ENCODE results near the gene MTMR3.

MTMR3 gene

DNA sequence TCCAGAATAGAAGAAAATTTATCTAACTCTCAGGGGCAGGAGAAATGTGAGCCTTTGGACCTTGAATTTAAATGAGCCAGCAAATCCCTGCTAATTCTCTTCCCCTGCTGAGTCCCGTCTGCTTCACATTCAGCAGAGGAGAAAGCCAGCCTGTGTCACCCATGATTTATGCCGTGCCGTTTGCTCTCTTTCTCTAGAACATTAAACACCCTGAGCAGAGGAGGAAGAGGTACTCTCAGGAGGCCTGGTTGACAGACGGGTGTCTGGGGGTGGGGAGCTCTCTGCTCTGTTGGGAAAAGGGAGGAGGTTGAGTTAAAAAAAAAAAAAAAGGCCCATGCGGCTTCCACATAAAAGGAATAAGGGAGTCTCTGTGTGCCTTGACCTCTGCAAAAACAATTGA, 11.3 kb upstream of the MTMR3 start:
- no peak for DNase-seq

DNA sequence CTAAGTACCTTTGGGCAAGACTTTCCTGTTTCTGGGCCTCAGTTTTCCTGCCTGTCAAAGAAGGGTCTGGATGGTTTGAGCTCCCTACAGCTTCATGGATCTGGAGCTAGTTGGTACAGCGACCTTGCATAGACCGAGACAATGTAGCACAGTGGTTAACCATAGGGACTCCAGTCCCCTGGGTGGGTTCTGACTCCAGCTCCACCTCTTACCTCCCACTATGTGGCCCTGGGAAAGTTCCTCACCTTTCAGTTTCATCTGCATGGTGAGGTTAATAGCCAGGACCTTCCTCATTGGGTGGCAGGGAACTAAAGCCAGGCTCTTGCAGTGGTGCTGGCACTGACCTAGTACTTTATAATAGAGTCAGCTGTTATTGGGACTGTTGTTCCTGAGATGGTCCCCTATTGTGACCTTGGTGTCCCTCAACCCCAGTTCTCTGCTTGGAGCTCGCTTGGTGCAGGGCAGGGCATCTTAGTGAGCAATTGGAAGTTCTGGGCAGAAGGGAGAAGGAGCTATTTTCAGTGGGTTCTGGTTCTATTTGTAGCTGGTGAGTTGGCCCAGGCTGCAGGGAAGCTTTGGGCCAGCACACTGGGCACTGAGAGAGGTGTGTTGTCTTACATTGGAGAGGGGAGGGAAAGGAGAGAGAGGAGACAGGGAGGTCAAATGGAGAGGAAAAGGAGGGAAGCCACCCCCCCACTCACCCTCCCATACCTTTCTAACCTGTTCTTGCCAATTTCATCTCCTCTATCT, 10.7 kb upstream of the MTMR3 start:
- DNase-seq = no peak

DNA sequence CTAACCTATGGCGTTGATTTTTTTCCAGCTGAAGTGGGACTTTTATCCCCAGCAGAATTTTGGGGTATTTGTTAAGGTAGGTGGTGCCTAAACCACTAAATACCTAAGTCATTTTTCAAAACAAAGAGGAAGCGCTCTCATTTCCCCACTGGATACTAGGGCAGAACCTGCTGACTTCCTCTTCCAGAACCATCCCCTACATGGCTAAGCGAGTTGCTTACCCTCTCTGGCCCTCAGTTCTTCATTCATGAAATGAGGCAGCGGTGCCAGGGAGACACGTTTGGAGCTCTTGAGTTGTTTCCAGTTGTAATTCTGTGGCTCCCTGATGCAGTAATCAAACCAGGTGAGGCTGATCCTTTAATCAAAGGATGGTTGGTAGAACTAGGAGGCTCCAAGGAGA, 10.0 kb upstream of the MTMR3 start:
- no peak for DNase-seq

DNA sequence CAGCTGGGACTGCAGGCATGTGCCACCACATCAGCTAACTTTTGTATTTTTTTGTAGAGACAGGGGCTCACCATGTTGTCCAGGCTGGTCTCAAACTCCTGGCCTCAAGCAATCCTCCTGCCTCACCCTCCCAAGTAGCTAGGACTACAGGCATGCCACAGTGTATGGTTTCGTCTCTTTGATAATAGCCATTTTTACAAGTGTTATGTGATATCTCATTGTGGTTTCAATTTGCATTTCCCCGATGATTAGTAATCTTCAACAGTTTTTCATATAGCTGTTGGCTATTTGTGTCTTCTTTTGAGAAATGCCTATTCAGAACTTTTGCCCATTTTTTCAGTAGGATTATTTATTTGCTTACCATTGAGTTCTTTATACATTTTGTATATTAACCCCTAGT, 9.0 kb upstream of the MTMR3 start:
- DNase-seq = no peak

DNA sequence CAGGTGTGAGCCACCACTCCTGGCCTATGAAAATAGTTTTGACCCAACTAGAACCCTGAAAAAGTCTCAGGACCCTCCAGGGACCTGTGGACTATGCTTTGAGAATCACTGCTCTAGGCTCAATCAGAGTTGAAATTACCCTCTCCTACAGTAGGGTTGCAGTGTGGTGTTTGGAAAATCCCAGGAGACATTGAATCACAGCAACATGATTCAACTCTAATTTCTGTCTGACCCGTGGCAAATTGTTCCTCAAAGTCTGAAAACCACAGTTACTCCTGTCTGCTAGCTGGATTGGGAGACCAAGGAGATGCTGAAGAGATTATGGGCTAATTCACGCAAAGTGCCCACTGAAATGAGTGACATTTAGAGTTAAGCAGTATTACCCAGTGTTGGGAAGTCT, 5.4 kb upstream of the MTMR3 start:
- DNase-seq = no peak

DNA sequence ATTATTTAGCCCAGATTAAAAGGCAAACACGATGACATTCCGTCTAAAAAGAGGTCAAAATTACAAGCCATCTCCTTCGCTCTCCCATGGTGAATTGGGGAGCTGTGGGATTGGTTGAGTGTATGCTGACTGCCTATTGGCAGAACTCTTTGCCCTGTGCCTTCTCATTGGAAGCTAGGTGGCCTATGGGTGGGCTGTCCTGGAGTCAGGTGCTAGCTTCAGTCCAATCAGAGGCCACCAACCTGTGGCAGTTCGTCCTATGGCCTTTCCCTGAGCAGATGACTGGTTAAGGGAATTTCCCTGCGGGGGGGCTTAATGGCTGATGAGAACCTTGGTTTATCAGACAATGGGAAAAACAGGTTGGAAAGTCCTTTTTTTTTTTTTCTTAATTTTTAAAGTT, 3.2 kb upstream of the MTMR3 start:
- no peak for DNase-seq

DNA sequence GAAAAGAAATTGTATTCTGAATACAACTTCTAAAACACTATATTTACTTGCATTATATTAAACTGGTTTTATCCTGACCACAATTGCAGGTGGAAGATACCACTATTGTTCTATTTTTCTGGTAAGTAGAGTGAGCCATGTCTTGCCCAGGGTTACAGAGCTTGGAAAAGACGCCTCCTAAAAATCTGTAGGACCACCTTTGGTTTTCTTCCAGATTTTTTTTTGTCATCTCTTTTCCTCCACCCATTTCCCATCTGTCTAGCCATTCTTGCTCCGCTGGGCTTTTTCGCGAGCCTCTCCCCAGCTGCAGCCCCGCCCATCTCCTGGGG, 294 bp upstream of the MTMR3 start:
- DNase-seq = no peak

DNA sequence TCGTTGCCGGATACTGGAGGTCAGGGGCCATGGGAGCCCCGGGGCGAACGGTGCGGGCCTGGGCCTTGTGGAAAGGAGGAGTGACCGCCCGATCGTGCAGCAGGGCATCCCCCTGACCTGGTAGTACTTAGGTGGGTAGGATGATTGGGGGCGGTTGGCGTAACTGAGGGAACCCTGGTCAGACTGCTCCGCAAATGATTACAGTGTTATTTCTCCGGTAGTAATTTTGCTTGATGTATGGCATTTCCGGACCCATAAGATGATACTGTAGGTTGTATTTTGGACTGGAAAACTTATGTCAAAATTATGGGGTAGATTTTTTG, 762 bp downstream of the MTMR3 start:
- DNase-seq = no peak

DNA sequence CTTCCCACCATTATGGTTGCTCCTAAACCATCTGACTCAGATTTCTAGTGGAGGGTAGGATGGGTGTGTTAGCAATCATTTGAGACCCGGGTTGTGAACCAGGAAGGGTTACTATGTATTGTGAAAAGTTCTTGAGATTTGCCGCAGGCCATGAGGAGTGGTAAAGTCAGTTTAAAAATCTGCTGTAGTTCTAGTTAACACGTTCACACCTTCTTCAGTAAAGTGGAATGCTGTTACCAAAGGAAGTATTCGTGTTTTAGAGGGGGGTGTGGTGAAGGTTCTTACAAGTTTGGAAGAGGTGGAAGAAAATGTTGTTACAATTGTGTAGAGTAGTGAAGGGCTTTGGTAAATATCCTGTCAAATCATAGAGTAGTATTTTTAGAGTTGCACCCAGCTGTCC, 2.6 kb downstream of the MTMR3 start:
- no peak for DNase-seq

DNA sequence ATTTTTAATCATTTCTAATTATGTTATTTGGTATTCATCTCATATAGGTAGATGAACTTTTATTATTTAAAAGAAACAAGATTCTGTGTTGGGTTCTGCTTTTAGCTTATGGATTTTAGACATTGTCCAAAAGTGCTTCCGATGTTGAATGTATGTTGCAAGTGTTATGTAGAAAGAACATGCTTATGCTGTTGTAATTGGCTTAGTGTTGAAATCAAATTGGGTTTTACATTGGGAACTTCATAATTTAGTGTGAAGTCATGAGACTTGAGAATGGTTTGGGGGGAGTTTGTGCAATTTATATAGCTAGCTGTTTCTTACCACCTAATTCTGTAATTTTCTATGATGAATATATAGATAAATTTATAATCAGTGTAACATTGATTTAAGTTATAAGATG, 3.6 kb downstream of the MTMR3 start:
- no peak for DNase-seq

DNA sequence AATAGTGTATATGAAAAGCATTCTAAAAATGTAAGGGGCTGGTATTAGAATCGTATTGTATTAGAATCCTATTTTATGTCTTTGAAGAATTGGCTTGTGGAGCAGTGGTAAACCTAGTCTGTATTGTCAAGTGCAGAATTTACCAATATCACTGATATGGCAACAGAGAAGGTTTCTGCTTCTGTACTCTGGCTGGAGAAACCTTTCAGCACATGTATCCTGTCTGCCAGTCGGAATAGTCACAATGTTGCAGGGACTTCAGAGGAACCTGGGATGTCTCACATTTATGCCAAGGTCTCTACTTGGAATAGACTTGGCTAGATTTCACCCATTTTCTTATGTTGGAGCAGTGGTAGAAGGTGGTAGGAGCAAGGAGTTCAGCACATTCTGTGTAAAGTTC, 4.4 kb downstream of the MTMR3 start:
- no peak for DNase-seq

DNA sequence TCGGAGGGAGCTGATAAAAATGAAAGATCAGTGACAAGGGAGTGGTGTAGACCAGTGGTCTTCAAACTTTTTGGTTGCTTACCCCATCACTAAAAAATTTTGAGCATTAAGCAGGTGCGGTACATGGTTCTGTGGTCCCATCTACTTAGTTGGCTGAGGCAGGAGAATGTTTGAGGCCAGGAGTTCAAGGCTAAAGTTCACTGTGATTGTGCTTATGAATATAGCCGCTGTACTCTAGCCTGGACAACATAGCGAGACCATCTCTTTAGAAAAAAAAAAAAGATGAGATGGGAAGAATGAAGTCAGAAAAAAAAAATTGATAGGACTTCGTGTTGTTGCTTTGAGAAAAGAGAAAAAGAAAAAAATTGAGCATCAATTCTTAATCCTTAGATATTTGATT, 7.8 kb downstream of the MTMR3 start:
- no peak for DNase-seq

DNA sequence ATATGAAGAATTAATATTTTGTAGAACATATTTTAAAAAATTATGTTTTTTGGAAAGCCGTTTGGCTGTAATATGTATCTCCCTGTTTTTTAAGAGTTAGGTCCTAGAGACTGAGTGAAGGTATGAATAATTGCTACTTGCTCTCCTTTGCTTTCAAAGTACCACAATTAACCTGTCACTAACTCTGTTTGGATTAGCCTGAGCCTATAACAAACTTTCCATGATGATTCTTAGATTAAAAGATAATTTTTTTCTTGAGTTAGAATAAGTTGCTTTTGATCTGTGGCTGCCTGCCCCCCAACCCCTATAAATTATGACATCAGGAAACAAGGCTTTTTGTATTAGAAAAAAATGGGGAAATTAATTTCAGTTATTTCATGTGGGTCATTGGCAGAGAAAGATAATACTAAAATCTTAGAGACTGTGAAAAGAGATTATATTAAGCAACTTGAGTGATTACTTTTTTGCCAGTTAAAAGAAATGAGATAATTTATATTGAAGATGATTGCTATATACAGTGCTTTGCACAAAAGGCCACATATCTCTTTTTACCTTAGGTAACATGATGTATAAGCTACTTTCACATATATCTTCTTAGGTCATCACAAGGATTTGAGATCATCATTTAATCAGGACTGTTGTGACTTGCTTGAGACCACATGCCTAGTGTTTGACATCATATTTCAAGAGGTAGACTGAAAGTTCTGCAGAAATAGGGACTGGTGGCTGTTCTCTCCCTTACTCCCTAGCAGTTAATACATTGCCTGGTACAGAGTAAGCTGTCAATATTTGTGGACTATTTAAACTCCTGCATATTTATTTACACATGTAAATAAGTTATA, 9.6 kb downstream of the MTMR3 start:
- no peak for DNase-seq

DNA sequence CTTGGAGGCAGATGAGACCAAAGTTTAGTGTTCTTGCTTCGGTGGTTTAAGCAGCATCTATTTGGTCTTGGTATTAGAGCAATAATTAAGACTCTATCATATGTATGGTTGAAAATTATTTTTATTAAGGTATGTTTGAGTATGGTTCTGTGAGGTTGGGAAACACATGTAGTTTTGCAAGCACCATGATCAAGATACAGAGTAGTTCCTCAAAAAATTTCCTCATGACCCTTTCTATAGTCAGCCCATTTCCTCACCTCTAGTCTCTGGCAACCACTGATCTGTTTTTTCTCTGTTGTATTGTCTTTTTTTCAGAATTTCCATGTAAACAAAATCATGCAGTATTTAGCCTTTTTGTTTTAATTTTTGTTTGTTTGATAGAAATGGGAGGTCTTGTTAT, 18.4 kb downstream of the MTMR3 start:
- no peak for DNase-seq

DNA sequence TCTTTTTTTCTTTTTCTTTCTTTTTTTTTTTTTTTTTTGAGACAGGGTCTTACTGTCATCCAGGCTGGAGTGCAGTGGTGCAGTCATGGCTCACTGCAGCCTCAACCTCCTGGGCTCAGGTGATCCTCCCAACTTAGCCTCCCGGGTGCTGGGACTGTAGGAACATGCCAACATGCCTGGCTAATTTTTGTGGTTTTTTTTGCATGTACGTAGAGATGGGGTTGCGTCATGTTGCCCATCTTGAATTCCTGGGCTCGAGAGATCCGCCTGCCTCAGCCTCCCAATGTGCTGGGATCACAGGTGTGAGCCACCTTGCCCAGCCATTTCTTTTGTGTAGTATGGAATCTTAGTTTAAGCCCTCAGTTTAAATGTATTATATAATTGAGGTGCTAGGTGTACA, 20.4 kb downstream of the MTMR3 start:
- no peak for DNase-seq

DNA sequence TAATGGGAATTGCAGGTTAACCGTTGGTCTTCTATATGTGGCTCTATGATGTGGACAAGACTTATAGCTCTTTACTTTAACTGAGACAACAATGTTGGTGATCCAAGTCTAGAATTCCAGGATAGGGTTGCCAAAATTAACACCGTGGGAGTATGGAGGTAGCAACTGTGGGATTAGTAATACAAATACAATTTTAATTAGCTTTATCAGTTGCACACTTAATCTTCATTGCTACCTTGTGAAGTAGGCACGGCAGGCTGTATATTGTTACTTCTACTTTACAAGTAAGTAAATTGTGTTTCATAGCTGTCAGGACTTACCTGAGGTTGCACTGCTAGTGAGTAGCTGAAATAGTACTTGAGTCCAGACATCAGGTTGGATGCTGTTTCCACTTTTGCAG, 21.0 kb downstream of the MTMR3 start:
- no peak for DNase-seq

DNA sequence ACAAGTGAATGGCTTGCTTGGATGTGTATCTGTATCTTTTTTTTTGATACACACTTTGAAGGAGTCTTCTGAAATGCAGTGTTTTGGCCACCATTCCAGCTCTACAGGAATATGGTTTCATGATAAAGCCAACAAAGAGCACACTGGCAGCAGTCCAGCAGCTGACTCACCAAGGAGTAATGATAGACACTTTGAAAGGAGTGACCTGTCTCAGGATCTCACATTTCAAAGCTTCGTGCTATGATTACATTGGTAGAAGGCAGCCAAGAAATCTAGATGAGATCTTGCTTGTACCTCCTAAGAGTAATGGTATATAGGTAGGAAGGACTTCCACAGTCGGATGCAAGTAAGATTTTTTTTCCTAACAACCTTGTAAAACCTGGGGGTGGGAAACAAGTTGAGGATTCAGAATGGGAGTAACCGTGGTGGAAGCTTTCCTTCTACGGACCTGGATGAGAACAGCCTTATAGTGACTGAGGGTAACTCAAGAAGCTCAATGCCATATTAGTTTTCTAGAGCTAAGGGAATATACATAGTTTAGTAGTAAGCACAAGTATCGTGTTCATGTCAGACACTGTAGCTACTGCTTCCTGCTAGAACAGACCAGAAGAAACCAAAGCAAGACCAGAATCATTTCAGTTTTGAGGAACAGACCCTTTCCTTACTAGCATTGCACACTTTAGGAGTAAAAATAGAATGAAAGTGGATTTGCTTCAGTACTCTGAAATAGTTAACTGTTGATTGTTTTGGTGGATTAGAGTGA, 25.0 kb downstream of the MTMR3 start:
- DNase-seq = no peak

DNA sequence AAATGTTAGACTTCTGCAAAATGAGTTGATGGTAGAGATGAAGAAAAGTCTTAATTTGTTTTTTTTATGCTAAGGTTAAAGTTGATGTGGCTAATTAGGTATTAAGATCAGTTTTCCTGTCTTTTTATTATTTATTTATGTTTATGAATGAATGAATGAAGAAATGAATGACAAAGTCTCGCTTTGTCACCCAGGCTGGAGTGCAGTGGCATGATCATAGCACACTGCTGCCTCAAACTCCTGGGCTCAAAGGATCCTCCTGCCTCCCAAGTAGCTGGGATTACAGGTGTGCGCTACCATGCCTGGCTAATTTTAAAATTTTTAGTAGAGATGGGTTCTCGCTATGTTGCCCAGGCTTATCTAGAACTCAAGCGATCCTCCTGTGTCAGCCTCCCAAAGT, 29.2 kb downstream of the MTMR3 start:
- DNase-seq = no peak

DNA sequence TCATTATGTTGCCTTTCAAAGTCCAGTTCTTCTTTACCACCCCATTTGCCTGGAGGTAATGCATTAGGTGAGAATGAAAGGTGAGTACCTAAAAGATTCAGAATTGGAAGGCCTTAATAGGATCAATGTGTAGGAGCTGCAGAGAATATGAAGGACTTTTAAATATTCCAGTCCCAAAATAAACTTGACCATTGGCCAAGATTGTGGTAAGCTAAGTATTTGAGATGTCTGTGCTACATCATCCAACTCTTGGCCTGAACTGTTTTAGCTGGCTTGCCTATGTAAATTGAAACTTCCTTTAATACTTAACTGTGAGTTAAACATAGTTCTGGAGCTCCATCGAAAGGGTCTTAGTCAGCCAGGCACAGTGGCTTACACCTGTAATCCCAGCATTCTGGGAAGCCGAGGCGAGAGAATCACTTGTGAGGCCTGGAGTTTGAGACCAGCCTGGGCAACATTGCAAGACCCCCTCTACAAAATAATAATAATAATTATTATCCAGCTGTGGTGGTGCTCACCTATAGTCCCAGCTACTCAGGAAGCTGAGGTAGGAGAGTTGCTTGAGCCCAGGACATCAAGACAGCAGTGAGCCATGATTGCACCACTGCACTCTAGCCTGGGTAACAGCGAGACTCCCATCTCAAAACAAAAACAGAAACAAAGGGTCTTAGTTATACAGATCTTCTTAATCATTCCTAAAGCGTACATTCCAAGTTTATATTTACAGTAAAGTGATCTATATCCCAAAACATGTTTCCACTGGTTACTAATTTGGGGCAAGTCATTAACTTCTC, 29.8 kb downstream of the MTMR3 start:
- no peak for DNase-seq

DNA sequence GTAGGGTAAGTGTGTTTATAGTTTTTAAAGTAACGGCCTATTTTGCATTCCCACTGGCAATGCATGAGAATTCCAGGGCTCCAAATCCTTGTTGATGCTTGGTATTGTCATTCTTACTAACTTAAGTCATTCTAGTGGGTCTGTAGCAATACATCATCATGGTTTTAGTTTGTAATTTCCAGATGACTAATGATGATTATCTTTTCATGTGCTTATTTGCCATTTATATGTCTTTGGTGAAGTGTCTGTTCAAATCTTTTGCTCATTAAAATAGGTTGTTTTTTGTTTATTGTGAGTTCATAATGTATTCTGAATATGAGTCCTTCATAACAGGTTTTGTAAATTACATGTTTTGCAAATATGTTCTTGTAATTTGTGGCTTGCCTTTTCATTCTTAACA, 31.2 kb downstream of the MTMR3 start:
- DNase-seq = no peak

DNA sequence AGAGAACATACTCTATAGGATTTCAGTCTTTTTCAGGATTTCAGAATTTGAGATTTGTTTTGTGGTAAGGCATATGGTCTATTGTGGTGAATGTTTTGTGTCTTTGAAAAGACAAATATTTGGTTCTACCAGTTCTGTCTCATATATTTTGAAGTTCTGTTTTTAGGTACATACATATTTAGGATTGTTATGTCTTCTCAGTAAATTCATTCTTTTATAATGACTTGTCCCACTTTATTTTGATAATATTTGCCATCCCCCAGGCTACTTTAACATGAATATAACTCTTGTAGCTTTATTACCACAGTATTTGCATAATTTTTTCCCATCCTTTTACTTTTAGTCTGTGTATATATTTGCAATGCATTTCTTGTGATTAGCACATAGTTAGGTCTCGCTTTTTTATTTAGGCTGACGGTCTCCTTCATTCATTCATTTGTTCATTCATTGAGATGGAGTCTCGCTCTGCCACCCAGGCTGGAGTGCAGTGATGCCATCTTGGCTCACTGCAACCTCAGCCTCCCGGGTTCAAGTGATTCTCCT, 32.1 kb downstream of the MTMR3 start:
- DNase-seq = no peak

DNA sequence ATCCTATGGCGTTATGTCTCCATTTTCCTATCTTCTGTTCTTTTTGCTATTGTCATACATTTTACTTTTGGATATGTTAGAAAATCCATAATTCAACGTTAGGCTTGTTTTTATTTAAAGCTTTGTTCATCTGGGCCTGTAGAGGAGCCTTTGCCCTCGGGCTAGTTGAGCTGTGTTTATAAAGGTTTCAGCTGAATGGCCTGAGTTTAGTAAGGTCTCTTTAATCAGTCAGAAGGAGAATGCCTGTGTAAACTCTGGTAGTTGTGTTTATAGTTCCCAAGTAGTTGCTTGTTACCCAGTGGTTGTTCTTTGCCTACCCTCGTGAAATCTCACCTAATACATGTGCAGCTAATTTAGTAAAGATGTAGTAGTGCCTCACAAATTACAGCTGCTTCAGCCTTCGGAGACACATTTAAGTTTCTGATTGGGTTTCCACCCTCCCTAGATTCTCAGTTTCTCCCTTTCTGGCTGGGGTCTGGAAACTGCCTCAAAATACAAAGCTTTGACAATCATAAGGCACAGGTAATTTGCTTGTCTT, 33.1 kb downstream of the MTMR3 start:
- no peak for DNase-seq
